ENCODE measurements around the gene CXCL5.

The CXCL5 gene

DNA sequence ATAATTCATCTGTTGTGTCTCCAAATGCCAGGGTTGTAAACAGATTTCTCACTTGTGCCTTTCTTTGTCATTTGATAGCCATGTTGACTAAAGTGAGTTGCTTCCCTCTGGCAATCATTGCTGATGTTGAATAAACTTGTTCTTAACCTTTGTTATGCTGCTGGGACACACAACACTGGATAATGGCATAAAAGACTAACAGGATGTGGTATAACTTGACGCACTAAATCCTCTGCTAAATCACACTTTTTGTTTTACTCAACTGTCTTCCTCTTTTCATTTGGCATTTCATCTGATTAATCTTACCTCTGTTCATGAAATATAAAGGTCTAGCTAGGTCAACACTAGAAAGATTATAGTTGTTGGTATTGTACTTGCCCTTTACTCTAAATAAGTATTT, 17.6 kb upstream of the CXCL5 start:
- TF ChIP-seq, protein P1, sequence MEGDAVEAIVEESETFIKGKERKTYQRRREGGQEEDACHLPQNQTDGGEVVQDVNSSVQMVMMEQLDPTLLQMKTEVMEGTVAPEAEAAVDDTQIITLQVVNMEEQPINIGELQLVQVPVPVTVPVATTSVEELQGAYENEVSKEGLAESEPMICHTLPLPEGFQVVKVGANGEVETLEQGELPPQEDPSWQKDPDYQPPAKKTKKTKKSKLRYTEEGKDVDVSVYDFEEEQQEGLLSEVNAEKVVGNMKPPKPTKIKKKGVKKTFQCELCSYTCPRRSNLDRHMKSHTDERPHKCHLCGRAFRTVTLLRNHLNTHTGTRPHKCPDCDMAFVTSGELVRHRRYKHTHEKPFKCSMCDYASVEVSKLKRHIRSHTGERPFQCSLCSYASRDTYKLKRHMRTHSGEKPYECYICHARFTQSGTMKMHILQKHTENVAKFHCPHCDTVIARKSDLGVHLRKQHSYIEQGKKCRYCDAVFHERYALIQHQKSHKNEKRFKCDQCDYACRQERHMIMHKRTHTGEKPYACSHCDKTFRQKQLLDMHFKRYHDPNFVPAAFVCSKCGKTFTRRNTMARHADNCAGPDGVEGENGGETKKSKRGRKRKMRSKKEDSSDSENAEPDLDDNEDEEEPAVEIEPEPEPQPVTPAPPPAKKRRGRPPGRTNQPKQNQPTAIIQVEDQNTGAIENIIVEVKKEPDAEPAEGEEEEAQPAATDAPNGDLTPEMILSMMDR (conservative IDR thresholded peaks at IDR 0.05; ENCODE audit: low read depth, low read length), result no peak
- H3K4me3 ChIP-seq (ENCODE audit: low read length), result no peak overlapping the region
- no peak for DNase-seq (ENCODE audit: low read depth)

DNA sequence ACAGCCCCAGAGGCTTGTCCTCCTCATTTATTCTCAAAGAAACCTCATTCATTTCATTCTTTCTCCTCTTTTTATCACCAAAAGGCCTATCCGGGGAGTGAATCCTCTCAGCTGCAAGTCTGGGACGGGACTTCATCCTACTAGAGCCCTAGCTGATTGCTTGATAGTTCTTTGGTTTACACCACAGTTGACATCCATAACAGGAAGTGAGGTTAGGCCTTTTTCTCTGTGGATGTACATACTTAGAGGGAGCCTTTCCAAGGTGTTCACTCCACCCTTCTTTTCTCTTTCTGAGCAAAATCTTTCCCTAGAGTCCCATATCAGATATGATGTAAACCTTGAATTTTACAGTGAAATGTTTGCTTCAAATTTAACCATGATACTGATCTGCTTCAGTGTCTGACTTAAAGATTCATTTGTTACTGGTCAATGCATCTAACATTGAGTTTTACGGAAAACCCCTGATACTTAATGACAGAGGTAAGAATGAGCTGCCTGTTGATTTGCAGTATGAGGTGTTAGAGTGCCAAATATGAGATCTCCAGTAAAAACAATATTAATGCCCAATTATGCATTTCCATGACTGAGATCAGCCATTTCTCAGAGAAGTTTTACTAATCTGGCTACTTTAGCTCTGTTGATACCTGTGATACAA, 16.8 kb upstream of the CXCL5 start:
- TF ChIP-seq, protein P1 (conservative IDR thresholded peaks at IDR 0.05; ENCODE audit: low read depth, low read length), result no peak
- no peak overlapping the region for H3K4me3 ChIP-seq (ENCODE audit: low read length)
- DNase-seq (ENCODE audit: low read depth), result no peak

DNA sequence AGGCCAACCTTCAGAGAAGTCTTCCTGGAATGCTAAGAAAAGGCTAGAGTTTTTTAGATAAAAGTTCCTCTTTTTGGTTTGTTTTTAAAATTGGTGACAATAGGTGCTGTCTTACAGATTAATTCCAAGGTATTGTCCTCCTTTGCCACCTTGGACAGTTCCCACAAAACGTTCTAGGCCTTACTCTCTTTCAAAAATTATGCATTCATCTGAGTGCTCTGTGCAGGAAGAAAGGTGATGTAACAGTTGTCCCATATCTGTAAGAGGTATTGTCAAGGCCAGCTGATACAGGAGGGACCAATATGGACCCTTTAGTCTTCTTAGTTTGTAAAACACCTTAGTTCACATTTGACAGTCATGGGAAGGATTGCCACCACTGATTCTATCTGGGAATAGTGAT, 15.9 kb upstream of the CXCL5 start:
- no peak for DNase-seq (ENCODE audit: low read depth)
- H3K4me3 ChIP-seq (ENCODE audit: low read length), result no peak overlapping the region
- TF ChIP-seq, protein P1 (conservative IDR thresholded peaks at IDR 0.05; ENCODE audit: low read depth, low read length), result no peak

DNA sequence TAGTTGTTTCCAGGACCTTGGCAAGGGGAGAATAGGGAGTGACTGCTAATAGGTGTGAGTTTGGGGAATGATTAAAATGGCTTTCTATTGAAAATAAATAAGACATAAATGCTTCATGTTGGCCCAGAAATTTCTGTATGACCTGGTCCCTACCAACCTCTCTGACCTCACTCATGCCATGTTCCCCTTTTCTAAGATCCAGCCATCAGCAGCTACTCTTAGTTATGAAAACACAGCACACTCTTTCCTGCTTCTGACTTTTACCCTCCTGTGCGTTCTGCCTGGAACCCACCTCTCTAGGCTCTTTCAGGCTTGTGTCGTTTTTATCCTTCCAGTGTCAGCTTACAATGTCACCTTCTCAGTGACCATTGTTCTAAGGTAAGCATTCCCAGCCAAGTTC, 14.8 kb upstream of the CXCL5 start:
- TF ChIP-seq, protein P1 (conservative IDR thresholded peaks at IDR 0.05; ENCODE audit: low read depth, low read length), result no peak
- DNase-seq (ENCODE audit: low read depth), result no peak
- H3K4me3 ChIP-seq (ENCODE audit: low read length), result no peak overlapping the region

DNA sequence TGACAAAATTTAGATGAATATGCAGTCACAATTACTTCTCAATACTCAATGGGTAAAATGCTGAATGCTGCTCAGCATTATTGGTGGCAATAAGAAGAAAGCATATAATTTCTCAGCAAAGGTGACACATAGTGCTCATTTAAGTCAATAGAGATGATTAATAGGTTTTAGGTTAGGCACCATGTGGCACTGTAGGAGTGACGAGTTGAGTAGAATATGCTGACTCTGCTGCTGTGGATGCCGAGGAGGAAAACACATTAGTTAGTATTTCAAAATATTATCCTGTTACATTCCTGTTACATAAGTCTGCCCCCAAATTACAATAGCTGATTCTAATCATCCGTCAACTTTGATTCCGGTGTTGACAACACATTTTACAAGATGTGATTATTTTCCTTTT, 13.7 kb upstream of the CXCL5 start:
- TF ChIP-seq, protein P1 (conservative IDR thresholded peaks at IDR 0.05; ENCODE audit: low read depth, low read length), result no peak
- no peak for DNase-seq (ENCODE audit: low read depth)

DNA sequence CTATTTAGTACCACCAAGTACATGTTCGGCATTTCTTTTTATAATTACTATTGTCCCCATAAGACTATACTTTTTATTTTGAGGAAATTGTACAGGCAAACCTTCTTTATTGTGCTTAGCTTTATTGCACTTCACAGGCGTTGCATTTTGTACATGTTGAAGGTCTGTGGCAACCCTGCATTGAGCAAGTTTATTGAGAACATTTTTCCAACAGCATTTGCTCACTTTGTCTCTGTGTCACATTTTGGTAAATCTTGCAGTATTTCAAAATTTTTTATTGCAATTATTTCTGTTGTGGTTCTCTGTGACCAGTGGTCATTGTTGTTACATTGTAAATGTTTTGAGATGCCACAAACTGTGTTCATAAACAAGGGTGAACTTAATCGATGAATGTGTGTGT, 10.8 kb upstream of the CXCL5 start:
- no peak for DNase-seq (ENCODE audit: low read depth)
- no peak overlapping the region for H3K4me3 ChIP-seq (ENCODE audit: low read length)
- TF ChIP-seq, protein P1 (conservative IDR thresholded peaks at IDR 0.05; ENCODE audit: low read depth, low read length), result no peak

More for the DNA sequence above, 13.7 kb upstream of the CXCL5 start:
- H3K4me3 ChIP-seq (ENCODE audit: low read length), result no peak overlapping the region

DNA sequence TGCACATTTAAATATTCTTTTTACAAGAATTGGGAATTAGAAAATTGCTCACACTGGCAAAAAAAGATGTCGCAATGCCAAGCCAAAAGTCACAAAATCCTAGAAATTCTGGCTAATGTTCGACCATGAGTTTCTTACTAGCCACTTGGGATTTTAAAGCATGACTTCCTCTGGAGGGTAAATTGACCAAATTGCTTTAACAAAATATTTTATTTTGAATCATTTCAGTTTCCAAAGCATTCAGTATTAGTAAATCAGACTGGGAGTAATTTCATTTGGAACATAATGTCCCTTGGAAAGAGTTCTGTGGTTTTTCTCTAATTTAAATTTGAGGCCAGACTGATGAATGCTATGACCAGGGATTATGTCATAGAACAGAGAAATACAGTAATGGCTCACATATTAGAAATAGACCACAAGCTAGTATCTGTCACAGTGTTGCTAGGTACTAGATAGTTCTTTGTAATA, 7.6 kb upstream of the CXCL5 start:
- no peak for DNase-seq (ENCODE audit: low read depth)

More for the DNA sequence above, 7.6 kb upstream of the CXCL5 start:
- H3K4me3 ChIP-seq (ENCODE audit: low read length), result no peak overlapping the region
- TF ChIP-seq, protein P1 (conservative IDR thresholded peaks at IDR 0.05; ENCODE audit: low read depth, low read length), result no peak

Measured in retinal pigment epithelial cell (primary cell).